Glutamatergic neuron (in vitro differentiated cells): Measurements from ENCODE around the gene SRPK2. TPM values are rescaled to one million over a fixed set of nuclear protein-coding genes. Genes with fewer than 3 reads are reported as not detected.

Experiments
- DNase-seq: peaks from one replicate; pipeline ENCODE4 v3.0.0; 2022
- H3K27ac Mint-ChIP-seq: one replicate; pipeline ENCODE4 v1.8.0; 2020; ENCODE audit warnings: mild to moderate bottlenecking, mixed read lengths, inconsistent platforms; ENCODE audit not compliant: unreplicated experiment
- H3K27me3 Mint-ChIP-seq: one replicate; pipeline ENCODE4 v1.8.0; 2020; ENCODE audit warnings: mild to moderate bottlenecking, moderate library complexity, mixed read lengths, inconsistent platforms; ENCODE audit not compliant: unreplicated experiment
- H3K36me3 Mint-ChIP-seq: one replicate; pipeline ENCODE4 v1.8.0; 2020; ENCODE audit warnings: mild to moderate bottlenecking, mixed read lengths, inconsistent platforms; ENCODE audit not compliant: unreplicated experiment
- H3K4me1 Mint-ChIP-seq: one replicate; pipeline ENCODE4 v1.8.0; 2020; ENCODE audit warnings: mild to moderate bottlenecking, low read depth, mixed read lengths, inconsistent platforms; ENCODE audit not compliant: unreplicated experiment
- H3K4me3 Mint-ChIP-seq: one replicate; pipeline ENCODE4 v1.8.0; 2020; ENCODE audit warnings: mild to moderate bottlenecking, mixed read lengths, inconsistent platforms; ENCODE audit not compliant: unreplicated experiment
- H3K9me3 Mint-ChIP-seq: one replicate; pipeline ENCODE4 v1.8.0; 2020; ENCODE audit warnings: mild to moderate bottlenecking, moderate library complexity, mixed read lengths, inconsistent platforms; ENCODE audit not compliant: unreplicated experiment
- total RNA-seq: library from RNA; stranded (reverse); fragmentation: NEBNext Ultra II Directional; extraction: Animal tissue kit (Norgen Biotek cat#: 25700); gene quantifications from one replicate; pipeline ENCODE4 v1.2.1, GENCODE V29; 2021; ENCODE audit not compliant: unreplicated experiment
- TF ChIP-seq, protein P1 (sequence below): fragments of 200-600 bp; sonication (generic); IDR thresholded peaks from one replicate; pipeline ENCODE4 v1.5.0; 2021; ENCODE audit not compliant: partially characterized antibody, unreplicated experiment

SRPK2 gene
- total RNA-seq, 1 donor from 2014 or later = 131 TPM

- H3K4me3 Mint-ChIP-seq = peak overlapping the region; percentile 45
- TF ChIP-seq, protein P1, sequence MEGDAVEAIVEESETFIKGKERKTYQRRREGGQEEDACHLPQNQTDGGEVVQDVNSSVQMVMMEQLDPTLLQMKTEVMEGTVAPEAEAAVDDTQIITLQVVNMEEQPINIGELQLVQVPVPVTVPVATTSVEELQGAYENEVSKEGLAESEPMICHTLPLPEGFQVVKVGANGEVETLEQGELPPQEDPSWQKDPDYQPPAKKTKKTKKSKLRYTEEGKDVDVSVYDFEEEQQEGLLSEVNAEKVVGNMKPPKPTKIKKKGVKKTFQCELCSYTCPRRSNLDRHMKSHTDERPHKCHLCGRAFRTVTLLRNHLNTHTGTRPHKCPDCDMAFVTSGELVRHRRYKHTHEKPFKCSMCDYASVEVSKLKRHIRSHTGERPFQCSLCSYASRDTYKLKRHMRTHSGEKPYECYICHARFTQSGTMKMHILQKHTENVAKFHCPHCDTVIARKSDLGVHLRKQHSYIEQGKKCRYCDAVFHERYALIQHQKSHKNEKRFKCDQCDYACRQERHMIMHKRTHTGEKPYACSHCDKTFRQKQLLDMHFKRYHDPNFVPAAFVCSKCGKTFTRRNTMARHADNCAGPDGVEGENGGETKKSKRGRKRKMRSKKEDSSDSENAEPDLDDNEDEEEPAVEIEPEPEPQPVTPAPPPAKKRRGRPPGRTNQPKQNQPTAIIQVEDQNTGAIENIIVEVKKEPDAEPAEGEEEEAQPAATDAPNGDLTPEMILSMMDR = no peak
- H3K9me3 Mint-ChIP-seq = peaks cover 5% of the 10 kb centered on the region
- peaks cover 2% of the 10 kb centered on the region for H3K27me3 Mint-ChIP-seq
- peaks cover 23% of the 10 kb centered on the region for H3K4me1 Mint-ChIP-seq
- no peaks in the 10 kb centered on the region for H3K36me3 Mint-ChIP-seq
- DNase-seq = no peak
- H3K27ac Mint-ChIP-seq = peak overlapping the region; percentile 53
Measured at GRCh38 chr7:105257338-105257737, 131.4 kb downstream of the SRPK2 start.

GRCh38 chr7:105256761-105257231 lies 131.9 kb downstream of the SRPK2 start:
- Mint-ChIP-seq H3K36me3 (no peaks in the 10 kb centered on the region), H3K9me3 (peaks cover 5% of the 10 kb centered on the region), H3K27ac (no peak overlapping the region), H3K27me3 (peaks cover 2% of the 10 kb centered on the region), H3K4me3 (no peak overlapping the region), H3K4me1 (peaks cover 21% of the 10 kb centered on the region)
- TF ChIP-seq, protein P1 = no peak
- DNase-seq = no peak

DNA sequence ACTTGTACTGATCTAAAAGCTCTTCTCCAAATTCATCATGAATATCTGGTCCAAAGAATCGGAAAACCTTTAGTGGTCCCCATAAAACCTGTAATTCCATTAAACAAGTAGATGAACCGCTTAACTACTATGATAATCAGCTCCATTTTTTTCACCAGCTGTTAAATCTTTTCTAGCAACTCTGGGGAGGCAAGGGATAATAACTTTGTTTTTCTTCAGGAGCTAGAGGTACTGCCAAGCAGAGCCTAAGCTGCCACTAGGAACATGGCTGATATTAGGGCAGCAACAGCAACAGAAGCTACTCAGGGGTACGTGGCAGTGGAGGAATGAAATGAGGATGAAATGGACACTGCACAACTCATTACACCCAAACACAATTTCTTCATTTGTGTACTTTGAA lies 138.0 kb downstream of the SRPK2 start:
- no peak overlapping the region for H3K27ac Mint-ChIP-seq

DNA sequence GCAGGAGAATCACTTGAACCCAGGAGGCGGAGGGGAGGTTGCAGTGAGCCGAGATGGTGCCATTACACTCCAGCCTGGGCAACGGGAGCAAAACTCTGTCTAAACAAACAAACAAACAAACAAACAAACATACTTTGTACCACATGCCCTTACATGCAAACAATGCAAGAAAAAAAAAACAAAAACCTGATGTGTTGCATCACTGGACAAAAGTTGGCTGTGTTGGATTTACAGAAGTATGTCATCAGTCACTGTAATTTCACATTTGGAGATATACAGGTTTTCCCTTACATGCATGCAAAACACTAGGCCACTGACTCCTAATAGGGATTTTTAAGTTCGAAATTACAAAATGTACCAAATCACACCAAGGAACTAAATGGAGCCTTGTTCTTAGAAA lies 138.5 kb downstream of the SRPK2 start:
- Mint-ChIP-seq H3K4me1 (peaks cover 23% of the 10 kb centered on the region), H3K4me3 (no peak overlapping the region), H3K36me3 (no peaks in the 10 kb centered on the region), H3K27me3 (peaks cover 1% of the 10 kb centered on the region), H3K9me3 (peaks cover 2% of the 10 kb centered on the region), H3K27ac (no peak overlapping the region)
- no peak for DNase-seq
- TF ChIP-seq, protein P1 = no peak

More for the DNA sequence above, 138.0 kb downstream of the SRPK2 start:
- TF ChIP-seq, protein P1 = no peak
- Mint-ChIP-seq H3K27me3 (peaks cover 1% of the 10 kb centered on the region), H3K36me3 (no peaks in the 10 kb centered on the region), H3K9me3 (peaks cover 2% of the 10 kb centered on the region), H3K4me3 (no peak overlapping the region), H3K4me1 (peaks cover 24% of the 10 kb centered on the region)
- DNase-seq = no peak

DNA sequence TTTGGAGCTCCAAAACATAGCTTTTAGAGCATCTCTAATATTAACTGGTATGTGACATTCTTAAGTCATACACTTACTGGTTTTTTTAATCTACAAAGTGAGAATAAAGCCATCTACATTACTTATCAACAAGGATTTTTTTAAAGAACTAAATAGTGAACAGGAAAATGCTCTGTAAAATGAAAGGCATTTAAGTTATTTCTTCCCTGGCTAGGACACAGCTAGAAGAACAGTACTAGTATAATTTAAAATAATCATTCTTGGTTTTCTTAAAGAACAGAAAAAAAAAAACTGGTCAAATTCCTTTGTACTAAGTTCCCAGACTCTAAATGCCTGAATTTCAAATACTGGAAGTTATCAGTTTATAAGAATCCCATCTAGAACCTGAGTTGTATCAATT lies 139.5 kb downstream of the SRPK2 start:
- H3K9me3 Mint-ChIP-seq = peaks cover 2% of the 10 kb centered on the region

More for the DNA sequence above, 139.5 kb downstream of the SRPK2 start:
- Mint-ChIP-seq H3K27me3 (peaks cover 1% of the 10 kb centered on the region), H3K27ac (no peak overlapping the region), H3K4me1 (peaks cover 21% of the 10 kb centered on the region), H3K4me3 (no peak overlapping the region), H3K36me3 (no peaks in the 10 kb centered on the region)
- no peak for DNase-seq
- TF ChIP-seq, protein P1 = no peak
